CD4-positive, alpha-beta T cell (primary cell): ENCODE results near the gene CHRNB2. TPM values are rescaled to one million over a fixed set of nuclear protein-coding genes. Genes with fewer than 3 reads are reported as not detected.

Experiments used
- ATAC-seq: fragments of 200-7000 bp; cut with Tn5 transposase; one replicate; pipeline ENCODE4 v1.10.0; 2022; ENCODE audit warnings: mild to moderate bottlenecking; ENCODE audit not compliant: poor library complexity
- CTCF ChIA-PET: fragments of 350-600 bp; sonication (Branson Sonifier 250); formaldehyde crosslinking; loops from one replicate; lab custom pipeline; 2021; ENCODE audit warnings: antibody characterized with exemption, inconsistent platforms; lab: Charles Lee
- POLR2A ChIA-PET: fragments of 350-600 bp; sonication (Branson Sonifier 250); formaldehyde crosslinking; loops from one replicate; lab custom pipeline; 2021; ENCODE audit warnings: antibody characterized with exemption, inconsistent platforms; lab: Charles Lee
- DNase-seq, 14 experiments: peaks; one replicate each; pipeline ENCODE4 v3.0.0-alpha.2; 2013 to 2020; ENCODE audit warnings: mixed read lengths in 2 of 14
- H3K27ac ChIP-seq, 2 donors: one replicate each; pipeline versions ENCODE4 v1.5.1 to v1.7.0; 2013; ENCODE audit warnings: low read length in 2 of 2, low read depth in 1 of 2, mild to moderate bottlenecking in 1 of 2
- H3K27me3 ChIP-seq, 2 experiments: 1 replicate in 1 of 2; 2 replicates in 1 of 2; pipeline versions ENCODE4 v1.6.1 to v1.7.0; 2013; ENCODE audit warnings: low read length in 2 of 2, control low read depth in 1 of 2, mild to moderate bottlenecking in 1 of 2, moderate library complexity in 1 of 2; ENCODE audit not compliant: insufficient read depth in 2 of 2, control insufficient read depth in 1 of 2
- H3K36me3 ChIP-seq: one replicate; pipeline ENCODE4 v1.6.1; 2013; ENCODE audit warnings: low read length, control low read depth; ENCODE audit not compliant: insufficient read depth
- H3K4me1 ChIP-seq: one replicate; pipeline ENCODE4 v1.6.1; 2013; ENCODE audit warnings: low read length, control low read depth; ENCODE audit not compliant: insufficient read depth
- H3K4me3 ChIP-seq: one replicate; pipeline ENCODE4 v1.5.1; 2013; ENCODE audit warnings: mild to moderate bottlenecking, low read length, moderate library complexity
- H3K9me3 ChIP-seq, 2 experiments: 1 replicate in 1 of 2; 2 replicates in 1 of 2; pipeline versions ENCODE4 v1.6.1 to v1.7.0; 2013; ENCODE audit warnings: low read length in 2 of 2, mild to moderate bottlenecking in 2 of 2, control low read depth in 1 of 2, moderate library complexity in 1 of 2; ENCODE audit not compliant: control insufficient read depth in 1 of 2, insufficient read depth in 1 of 2
- H3K27ac Mint-ChIP-seq: one replicate; pipeline ENCODE4 v1.8.0; 2020; ENCODE audit warnings: mixed read lengths
- H3K27me3 Mint-ChIP-seq: one replicate; pipeline ENCODE4 v1.8.0; 2021; ENCODE audit warnings: mixed read lengths
- H3K36me3 Mint-ChIP-seq: one replicate; pipeline ENCODE4 v1.8.0; 2021; ENCODE audit warnings: low read depth, mixed read lengths
- H3K4me1 Mint-ChIP-seq: one replicate; pipeline ENCODE4 v1.8.0; 2021; ENCODE audit warnings: low read depth, mixed read lengths
- H3K4me3 Mint-ChIP-seq: one replicate; pipeline ENCODE4 v1.8.0; 2020; ENCODE audit warnings: mild to moderate bottlenecking, mixed read lengths
- H3K9me3 Mint-ChIP-seq: one replicate; pipeline ENCODE4 v1.8.0; 2020; ENCODE audit warnings: mixed read lengths
- CTCF ChIP-seq: fragments of 200-600 bp; IDR thresholded peaks from one replicate; pipeline ENCODE4 v1.8.0; 2022; ENCODE audit warnings: antibody characterized with exemption, mild to moderate bottlenecking
- intact Hi-C, 2 experiments: fragments of 100-400 bp; cut with DNase I in 1 of 2; cut with micrococcal nuclease in 1 of 2; formaldehyde crosslinking; loops; one replicate each; pipeline versions ENCODE4 v1.15.1 to v1.9.0; 2023 to 2025; cut with DNase I, micrococcal nuclease
- total RNA-seq, 174 experiments: library from RNA in 2 of 174; stranded (reverse) in 2 of 174; gene quantifications; one replicate each; pipeline ENCODE4 v1.2.3 and lab custom pipeline; 2021 to 2026

Gene CHRNB2
- total RNA-seq, 2 experiments from 2014 or later = not detected

- H3K9me3 Mint-ChIP-seq = no peaks in the 10 kb centered on the region
- no peak for TF ChIP-seq CTCF
- Histone ChIP-seq H3K9me3 (no peaks in the 10 kb centered on the region), H3K4me3 (peak overlapping the region; percentile 88), H3K27ac (peak overlapping the region; percentile 88 to 95), H3K36me3 (peaks cover 21% of the 10 kb centered on the region), H3K27me3 (no peaks in the 10 kb centered on the region), H3K4me1 (peaks cover 46% of the 10 kb centered on the region)
- POLR2A ChIA-PET = interaction anchor here (0.6 to 5.2 kb wide), 11 partner anchors 12 to 347 kb away, joined by 3 to 53 read pairs (median 4); partner anchors contain the start of gene PMVK
- CTCF ChIA-PET = interaction anchor here (0.8 to 1.7 kb wide), 4 partner anchors 13 to 335 kb away, joined by 3 to 7 read pairs (median 3); no protein-coding TSS in a partner anchor
- peak overlapping the region; percentile 93 for H3K27ac Mint-ChIP-seq
- DNase-seq (peak in 12 of 14 experiments; percentile 9 to 72 (median 28)), ATAC-seq (peak; percentile 8)
- no peaks in the 10 kb centered on the region for H3K27me3 Mint-ChIP-seq
- H3K4me3 Mint-ChIP-seq = peak overlapping the region; percentile 95
- intact Hi-C loops = loop anchor here (1.0 to 5.0 kb wide), 3 partner anchors 19 to 584 kb away; partner anchors contain the start of gene UBE2Q1 (in 2 of the 2)
- peaks cover 78% of the 10 kb centered on the region for H3K4me1 Mint-ChIP-seq
- H3K36me3 Mint-ChIP-seq = peaks cover 34% of the 10 kb centered on the region
Observed at GRCh38 chr1:154608397-154609270, 41.1 kb downstream of the CHRNB2 start.

- H3K4me1 ChIP-seq = peaks cover 36% of the 10 kb centered on the region
- H3K9me3 ChIP-seq = no peaks in the 10 kb centered on the region
- H3K27ac Mint-ChIP-seq = peak overlapping the region; percentile 93
- ATAC-seq (peak; percentile 66), DNase-seq (peak in 13 of 14 experiments; percentile 33 to 83 (median 57))
- peaks cover 12% of the 10 kb centered on the region for H3K36me3 ChIP-seq
- peaks cover 26% of the 10 kb centered on the region for H3K36me3 Mint-ChIP-seq
- TF ChIP-seq CTCF = no peak
- CTCF ChIA-PET = interaction anchor here (1.0 to 1.7 kb wide), 3 partner anchors 18 to 334 kb away, joined by 3 to 7 read pairs (median 3); no protein-coding TSS in a partner anchor
- no peaks in the 10 kb centered on the region for H3K27me3 ChIP-seq
- H3K4me3 ChIP-seq = peak overlapping the region; percentile 88
- peak overlapping the region; percentile 95 for H3K4me3 Mint-ChIP-seq
- POLR2A ChIA-PET = interaction anchor here (0.7 to 5.2 kb wide), 6 partner anchors 11 to 327 kb away, joined by 3 to 53 read pairs (median 5); partner anchors contain the start of gene PMVK
- H3K9me3 Mint-ChIP-seq = no peaks in the 10 kb centered on the region
- H3K27me3 Mint-ChIP-seq = no peaks in the 10 kb centered on the region
- peak overlapping the region; percentile 88 to 95 for H3K27ac ChIP-seq
- peaks cover 75% of the 10 kb centered on the region for H3K4me1 Mint-ChIP-seq
- intact Hi-C loops = loop anchor here (1.0 to 5.0 kb wide), 3 partner anchors 18 to 583 kb away; partner anchors contain the start of gene UBE2Q1 (in 2 of the 2)
Observed at GRCh38 chr1:154609398-154610380, 42.1 kb downstream of the CHRNB2 start.
